CD14-positive monocyte (primary cell): ENCODE data around the gene B4GALT2. TPM values are rescaled to one million over a fixed set of nuclear protein-coding genes. Genes with fewer than 3 reads are reported as not detected.

Experiments used
- DNase-seq, 3 donors: peaks; one replicate each; pipeline ENCODE4 v3.0.0-alpha.2; 2011 to 2022
- H2AFZ ChIP-seq: 2 replicates; pipeline ENCODE4 v1.6.0; 2012; ENCODE audit warnings: mild to moderate bottlenecking, low read depth, low read length, inconsistent platforms; ENCODE audit not compliant: insufficient read depth, poor library complexity, severe bottlenecking
- H3K27ac ChIP-seq, 2 donors: 1 replicate in 1 of 2; 2 replicates in 1 of 2; pipeline ENCODE4 v1.5.1; 2012 to 2013; ENCODE audit warnings: low read length in 2 of 2, control low read depth in 1 of 2, inconsistent platforms in 1 of 2, low read depth in 1 of 2, mild to moderate bottlenecking in 1 of 2
- H3K27me3 ChIP-seq, 2 donors: one replicate each; pipeline versions ENCODE4 v1.6.0 to v1.6.1; 2011 to 2013; ENCODE audit warnings: low read length in 2 of 2; ENCODE audit not compliant: control insufficient read depth in 2 of 2, insufficient read depth in 2 of 2
- H3K36me3 ChIP-seq, 2 donors: replicated peaks in 1 of 2; 1 replicate in 1 of 2; 2 replicates in 1 of 2; pipeline versions ENCODE4 v1.5.1 to v1.6.1; 2012 to 2013; ENCODE audit warnings: low read length in 2 of 2, control low read depth in 1 of 2, inconsistent platforms in 1 of 2, mild to moderate bottlenecking in 1 of 2; ENCODE audit not compliant: insufficient read depth in 2 of 2, control insufficient read depth in 1 of 2
- H3K4me1 ChIP-seq, 2 donors: 1 replicate in 1 of 2; 2 replicates in 1 of 2; pipeline versions ENCODE4 v1.5.1 to v1.6.1; 2012 to 2013; ENCODE audit warnings: low read length in 2 of 2, control low read depth in 1 of 2, inconsistent platforms in 1 of 2, mild to moderate bottlenecking in 1 of 2, moderate library complexity in 1 of 2; ENCODE audit not compliant: insufficient read depth in 2 of 2, control insufficient read depth in 1 of 2
- H3K4me2 ChIP-seq: replicated peaks from 2 replicates; pipeline ENCODE3; 2012; ENCODE audit warnings: low read length, moderate library complexity, mild to moderate bottlenecking; ENCODE audit not compliant: poor library complexity, severe bottlenecking; ENCODE audit errors: extremely low read depth
- H3K4me3 ChIP-seq, 3 experiments: fragments of 200-600 bp in 1 of 3; sonication (generic) in 1 of 3; replicated peaks in 1 of 3; 1 replicate in 2 of 3; 2 replicates in 1 of 3; pipeline ENCODE4 v1.5.1; 2011 to 2013; ENCODE audit warnings: low read length in 3 of 3, mild to moderate bottlenecking in 3 of 3, control low read depth in 2 of 3, low read depth in 2 of 3, inconsistent platforms in 1 of 3, moderate library complexity in 1 of 3
- H3K79me2 ChIP-seq: 2 replicates; pipeline ENCODE4 v1.6.0; 2012; ENCODE audit warnings: mild to moderate bottlenecking, control low read depth, inconsistent platforms, low read length, moderate library complexity; ENCODE audit not compliant: insufficient read depth
- H3K9ac ChIP-seq: 2 replicates; pipeline ENCODE4 v1.6.0; 2017; ENCODE audit warnings: low read length, mild to moderate bottlenecking; ENCODE audit not compliant: insufficient read depth, poor library complexity, severe bottlenecking
- H3K9me3 ChIP-seq, 2 donors: replicated peaks in 1 of 2; 1 replicate in 1 of 2; 2 replicates in 1 of 2; pipeline versions ENCODE4 v1.5.1 to v1.6.1; 2012 to 2013; ENCODE audit warnings: low read length in 2 of 2, control low read depth in 1 of 2; ENCODE audit not compliant: control insufficient read depth in 1 of 2, insufficient read depth in 1 of 2
- H4K20me1 ChIP-seq: 2 replicates; pipeline ENCODE4 v1.6.0; 2012; ENCODE audit warnings: mild to moderate bottlenecking, low read length, control low read depth, moderate library complexity; ENCODE audit not compliant: insufficient read depth
- H3K27ac Mint-ChIP-seq, 7 donors: one replicate each; pipeline ENCODE4 v1.8.0; 2020; ENCODE audit warnings: mild to moderate bottlenecking in 7 of 7, mixed read lengths in 7 of 7, moderate library complexity in 6 of 7, inconsistent platforms in 2 of 7
- H3K27me3 Mint-ChIP-seq, 3 donors: one replicate each; pipeline ENCODE4 v1.8.0; 2021 to 2022; ENCODE audit warnings: low read depth in 3 of 3, mild to moderate bottlenecking in 3 of 3, mixed read lengths in 3 of 3, moderate library complexity in 3 of 3, inconsistent platforms in 1 of 3
- H3K36me3 Mint-ChIP-seq, 2 donors: one replicate each; pipeline ENCODE4 v1.8.0; 2020; ENCODE audit warnings: mixed read lengths in 2 of 2, inconsistent platforms in 1 of 2, mild to moderate bottlenecking in 1 of 2
- H3K4me1 Mint-ChIP-seq: one replicate; pipeline ENCODE4 v1.8.0; 2020; ENCODE audit warnings: mild to moderate bottlenecking, mixed read lengths
- H3K4me3 Mint-ChIP-seq, 2 donors: one replicate each; pipeline ENCODE4 v1.8.0; 2020; ENCODE audit warnings: mild to moderate bottlenecking in 2 of 2, mixed read lengths in 2 of 2, moderate library complexity in 1 of 2
- H3K9me3 Mint-ChIP-seq, 7 donors: one replicate each; pipeline ENCODE4 v1.8.0; 2020 to 2022; ENCODE audit warnings: mixed read lengths in 7 of 7, mild to moderate bottlenecking in 6 of 7, moderate library complexity in 6 of 7, inconsistent platforms in 2 of 7
- WGBS: methylation state at CpG from one replicate; pipeline ENCODE4 v1.1.5; 2013; ENCODE audit warnings: missing lambda C conversion rate; ENCODE audit not compliant: insufficient coverage; 5-methylcytosine and 5-hydroxymethylcytosine counted together
- intact Hi-C, 2 donors: fragments of 100-400 bp; cut with micrococcal nuclease; formaldehyde crosslinking; loops; one replicate each; pipeline versions ENCODE4 v1.15.0 to v1.15.1; 2023
- polyA plus RNA-seq, 3 donors: library from polyadenylated mRNA; depleted of rRNA in 1 of 3; unstranded in 2 of 3; stranded (reverse) in 1 of 3; fragments of 300-500 nt in 2 of 3; fragments of >200 nt in 1 of 3; fragmentation: Illumina TruSeq in 2 of 3; gene quantifications; 1 replicate in 2 of 3; 2 replicates in 1 of 3; pipeline ENCODE4 v1.2.3, GENCODE V29; 2012 to 2021
- TF ChIP-seq, protein P1 (sequence below): fragments of 200-600 bp; IDR thresholded peaks from one replicate; pipeline ENCODE4 v1.8.0; 2022; ENCODE audit warnings: antibody characterized with exemption, mild to moderate bottlenecking

B4GALT2 gene
- polyA plus RNA-seq, 3 donors: 0.30 to 0.35 TPM; not detected in 1

- H3K4me3 Mint-ChIP-seq: no peak overlapping the region
- Histone ChIP-seq H3K79me2 (no peaks in the 10 kb centered on the region), H3K36me3 (no peaks in the 10 kb centered on the region), H3K4me2 (no peak overlapping the region), H4K20me1 (no peaks in the 10 kb centered on the region), H2AFZ (no peak overlapping the region), H3K27ac (no peak overlapping the region), H3K9me3 (no peaks in the 10 kb centered on the region), H3K4me3 (no peak overlapping the region), H3K9ac (no peak overlapping the region), H3K27me3 (peaks cover 2 to 25% of the 10 kb centered on the region in 2 donors), H3K4me1 (peaks cover 16 to 23% of the 10 kb centered on the region in 2 donors)
- TF ChIP-seq, protein P1, sequence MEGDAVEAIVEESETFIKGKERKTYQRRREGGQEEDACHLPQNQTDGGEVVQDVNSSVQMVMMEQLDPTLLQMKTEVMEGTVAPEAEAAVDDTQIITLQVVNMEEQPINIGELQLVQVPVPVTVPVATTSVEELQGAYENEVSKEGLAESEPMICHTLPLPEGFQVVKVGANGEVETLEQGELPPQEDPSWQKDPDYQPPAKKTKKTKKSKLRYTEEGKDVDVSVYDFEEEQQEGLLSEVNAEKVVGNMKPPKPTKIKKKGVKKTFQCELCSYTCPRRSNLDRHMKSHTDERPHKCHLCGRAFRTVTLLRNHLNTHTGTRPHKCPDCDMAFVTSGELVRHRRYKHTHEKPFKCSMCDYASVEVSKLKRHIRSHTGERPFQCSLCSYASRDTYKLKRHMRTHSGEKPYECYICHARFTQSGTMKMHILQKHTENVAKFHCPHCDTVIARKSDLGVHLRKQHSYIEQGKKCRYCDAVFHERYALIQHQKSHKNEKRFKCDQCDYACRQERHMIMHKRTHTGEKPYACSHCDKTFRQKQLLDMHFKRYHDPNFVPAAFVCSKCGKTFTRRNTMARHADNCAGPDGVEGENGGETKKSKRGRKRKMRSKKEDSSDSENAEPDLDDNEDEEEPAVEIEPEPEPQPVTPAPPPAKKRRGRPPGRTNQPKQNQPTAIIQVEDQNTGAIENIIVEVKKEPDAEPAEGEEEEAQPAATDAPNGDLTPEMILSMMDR: no peak
- peaks cover 22 to 36% (median 35%) of the 10 kb centered on the region in 3 donors for H3K27me3 Mint-ChIP-seq
- DNase-seq: no peak
- H3K27ac Mint-ChIP-seq: no peak overlapping the region
- peaks cover 0 to 4% (median 0%) of the 10 kb centered on the region in 7 donors for H3K9me3 Mint-ChIP-seq
- H3K36me3 Mint-ChIP-seq: peaks cover 0 to 2% of the 10 kb centered on the region in 2 donors
- intact Hi-C loops: loop anchor here in 1 of 2 donors (10.0 kb wide), 1 partner anchor 268 kb away; no protein-coding TSS in a partner anchor
- WGBS: 61% methylated on average over 4 of the region's 8 CpGs
- peaks cover 19% of the 10 kb centered on the region for H3K4me1 Mint-ChIP-seq
These were observed 54.1 kb downstream of the B4GALT2 start for GRCh38 chr1:44033041-44033575.

DNA sequence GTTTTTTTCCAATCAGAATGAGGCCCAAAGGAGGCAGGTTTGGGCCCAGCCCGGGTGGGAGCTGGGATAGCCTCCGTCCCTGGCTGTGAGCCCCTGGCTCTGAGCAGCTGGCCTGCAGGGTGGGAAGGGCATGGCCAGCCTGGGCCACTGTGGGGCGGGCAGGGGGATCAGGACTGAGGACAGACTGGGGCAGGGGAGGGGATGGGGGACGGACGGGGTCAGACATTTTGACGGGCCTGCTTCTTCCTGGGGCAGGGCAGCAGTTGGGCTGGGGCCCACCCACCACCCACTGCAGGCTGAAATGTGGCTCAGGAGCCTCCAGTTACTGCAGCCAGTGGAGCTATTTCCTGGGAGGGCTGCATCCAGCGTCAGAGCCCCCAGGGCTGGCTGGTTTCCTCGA is 54.7 kb downstream of the B4GALT2 start:
- Mint-ChIP-seq H3K36me3 (peaks cover 0 to 2% of the 10 kb centered on the region in 2 donors), H3K27me3 (peaks cover 20 to 32% (median 31%) of the 10 kb centered on the region in 3 donors), H3K4me1 (peaks cover 18% of the 10 kb centered on the region), H3K9me3 (peaks cover 0 to 4% (median 0%) of the 10 kb centered on the region in 7 donors), H3K4me3 (no peak overlapping the region), H3K27ac (no peak overlapping the region)
- Histone ChIP-seq H3K36me3 (no peaks in the 10 kb centered on the region), H3K27me3 (peaks cover 2 to 25% of the 10 kb centered on the region in 2 donors), H4K20me1 (no peaks in the 10 kb centered on the region), H2AFZ (no peak overlapping the region), H3K27ac (no peak overlapping the region), H3K79me2 (no peaks in the 10 kb centered on the region), H3K9ac (no peak overlapping the region), H3K4me1 (peaks cover 16 to 23% of the 10 kb centered on the region in 2 donors), H3K4me2 (no peak overlapping the region), H3K4me3 (no peak overlapping the region), H3K9me3 (no peaks in the 10 kb centered on the region)
- no peak for DNase-seq
- TF ChIP-seq, protein P1: no peak
- intact Hi-C loops: loop anchor here in 1 of 2 donors (10.0 kb wide), 1 partner anchor 269 kb away; no protein-coding TSS in a partner anchor
- WGBS: 86% methylated on average over 5 of the region's 8 CpGs
